ENCODE measurements around the gene MTHFD2.

MTHFD2 gene

DNA sequence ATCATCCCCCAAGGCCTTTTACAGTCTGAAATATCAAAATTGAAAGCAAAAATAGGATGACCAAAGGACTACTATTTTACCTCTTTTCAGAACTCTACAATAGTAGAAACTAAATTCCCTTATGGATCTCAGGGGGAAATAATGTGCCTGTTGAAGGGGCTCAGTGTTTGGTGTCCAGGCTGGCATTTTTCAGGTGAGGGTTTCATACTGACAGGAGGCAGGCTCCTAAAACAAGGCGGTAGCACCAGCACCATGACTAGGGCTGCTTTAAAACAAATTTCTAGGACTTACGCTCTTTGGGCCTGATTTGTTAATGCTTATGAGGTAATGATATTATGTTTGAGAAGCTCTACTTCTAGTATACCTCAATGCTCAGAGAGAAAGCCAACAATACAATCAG lies 45.5 kb upstream of the MTHFD2 start:
- no peak overlapping the region for H3K4me3 ChIP-seq (ENCODE audit: low read depth, low read length)
- no peak overlapping the region for H3K27ac ChIP-seq (ENCODE audit: extremely low read depth, low read depth, low read length)
- peaks cover 44 to 70% of the 10 kb centered on the region in 2 experiments for H3K36me3 ChIP-seq (ENCODE audit: control insufficient read depth in 2 of 2, insufficient read depth in 1 of 2, low read length in 2 of 2)
- TF ChIP-seq, protein P1, sequence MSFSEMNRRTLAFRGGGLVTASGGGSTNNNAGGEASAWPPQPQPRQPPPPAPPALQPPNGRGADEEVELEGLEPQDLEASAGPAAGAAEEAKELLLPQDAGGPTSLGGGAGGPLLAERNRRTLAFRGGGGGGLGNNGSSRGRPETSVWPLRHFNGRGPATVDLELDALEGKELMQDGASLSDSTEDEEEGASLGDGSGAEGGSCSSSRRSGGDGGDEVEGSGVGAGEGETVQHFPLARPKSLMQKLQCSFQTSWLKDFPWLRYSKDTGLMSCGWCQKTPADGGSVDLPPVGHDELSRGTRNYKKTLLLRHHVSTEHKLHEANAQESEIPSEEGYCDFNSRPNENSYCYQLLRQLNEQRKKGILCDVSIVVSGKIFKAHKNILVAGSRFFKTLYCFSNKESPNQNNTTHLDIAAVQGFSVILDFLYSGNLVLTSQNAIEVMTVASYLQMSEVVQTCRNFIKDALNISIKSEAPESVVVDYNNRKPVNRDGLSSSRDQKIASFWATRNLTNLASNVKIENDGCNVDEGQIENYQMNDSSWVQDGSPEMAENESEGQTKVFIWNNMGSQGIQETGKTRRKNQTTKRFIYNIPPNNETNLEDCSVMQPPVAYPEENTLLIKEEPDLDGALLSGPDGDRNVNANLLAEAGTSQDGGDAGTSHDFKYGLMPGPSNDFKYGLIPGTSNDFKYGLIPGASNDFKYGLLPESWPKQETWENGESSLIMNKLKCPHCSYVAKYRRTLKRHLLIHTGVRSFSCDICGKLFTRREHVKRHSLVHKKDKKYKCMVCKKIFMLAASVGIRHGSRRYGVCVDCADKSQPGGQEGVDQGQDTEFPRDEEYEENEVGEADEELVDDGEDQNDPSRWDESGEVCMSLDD (tag by site-specific recombination; IDR thresholded peaks at IDR 0.05): no peak
- TF ChIP-seq, protein P2, sequence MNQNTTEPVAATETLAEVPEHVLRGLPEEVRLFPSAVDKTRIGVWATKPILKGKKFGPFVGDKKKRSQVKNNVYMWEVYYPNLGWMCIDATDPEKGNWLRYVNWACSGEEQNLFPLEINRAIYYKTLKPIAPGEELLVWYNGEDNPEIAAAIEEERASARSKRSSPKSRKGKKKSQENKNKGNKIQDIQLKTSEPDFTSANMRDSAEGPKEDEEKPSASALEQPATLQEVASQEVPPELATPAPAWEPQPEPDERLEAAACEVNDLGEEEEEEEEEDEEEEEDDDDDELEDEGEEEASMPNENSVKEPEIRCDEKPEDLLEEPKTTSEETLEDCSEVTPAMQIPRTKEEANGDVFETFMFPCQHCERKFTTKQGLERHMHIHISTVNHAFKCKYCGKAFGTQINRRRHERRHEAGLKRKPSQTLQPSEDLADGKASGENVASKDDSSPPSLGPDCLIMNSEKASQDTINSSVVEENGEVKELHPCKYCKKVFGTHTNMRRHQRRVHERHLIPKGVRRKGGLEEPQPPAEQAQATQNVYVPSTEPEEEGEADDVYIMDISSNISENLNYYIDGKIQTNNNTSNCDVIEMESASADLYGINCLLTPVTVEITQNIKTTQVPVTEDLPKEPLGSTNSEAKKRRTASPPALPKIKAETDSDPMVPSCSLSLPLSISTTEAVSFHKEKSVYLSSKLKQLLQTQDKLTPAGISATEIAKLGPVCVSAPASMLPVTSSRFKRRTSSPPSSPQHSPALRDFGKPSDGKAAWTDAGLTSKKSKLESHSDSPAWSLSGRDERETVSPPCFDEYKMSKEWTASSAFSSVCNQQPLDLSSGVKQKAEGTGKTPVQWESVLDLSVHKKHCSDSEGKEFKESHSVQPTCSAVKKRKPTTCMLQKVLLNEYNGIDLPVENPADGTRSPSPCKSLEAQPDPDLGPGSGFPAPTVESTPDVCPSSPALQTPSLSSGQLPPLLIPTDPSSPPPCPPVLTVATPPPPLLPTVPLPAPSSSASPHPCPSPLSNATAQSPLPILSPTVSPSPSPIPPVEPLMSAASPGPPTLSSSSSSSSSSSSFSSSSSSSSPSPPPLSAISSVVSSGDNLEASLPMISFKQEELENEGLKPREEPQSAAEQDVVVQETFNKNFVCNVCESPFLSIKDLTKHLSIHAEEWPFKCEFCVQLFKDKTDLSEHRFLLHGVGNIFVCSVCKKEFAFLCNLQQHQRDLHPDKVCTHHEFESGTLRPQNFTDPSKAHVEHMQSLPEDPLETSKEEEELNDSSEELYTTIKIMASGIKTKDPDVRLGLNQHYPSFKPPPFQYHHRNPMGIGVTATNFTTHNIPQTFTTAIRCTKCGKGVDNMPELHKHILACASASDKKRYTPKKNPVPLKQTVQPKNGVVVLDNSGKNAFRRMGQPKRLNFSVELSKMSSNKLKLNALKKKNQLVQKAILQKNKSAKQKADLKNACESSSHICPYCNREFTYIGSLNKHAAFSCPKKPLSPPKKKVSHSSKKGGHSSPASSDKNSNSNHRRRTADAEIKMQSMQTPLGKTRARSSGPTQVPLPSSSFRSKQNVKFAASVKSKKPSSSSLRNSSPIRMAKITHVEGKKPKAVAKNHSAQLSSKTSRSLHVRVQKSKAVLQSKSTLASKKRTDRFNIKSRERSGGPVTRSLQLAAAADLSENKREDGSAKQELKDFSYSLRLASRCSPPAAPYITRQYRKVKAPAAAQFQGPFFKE (tag by site-specific recombination; IDR thresholded peaks at IDR 0.05; ENCODE audit: borderline replicate concordance): no peak
- TF ChIP-seq, protein P3, sequence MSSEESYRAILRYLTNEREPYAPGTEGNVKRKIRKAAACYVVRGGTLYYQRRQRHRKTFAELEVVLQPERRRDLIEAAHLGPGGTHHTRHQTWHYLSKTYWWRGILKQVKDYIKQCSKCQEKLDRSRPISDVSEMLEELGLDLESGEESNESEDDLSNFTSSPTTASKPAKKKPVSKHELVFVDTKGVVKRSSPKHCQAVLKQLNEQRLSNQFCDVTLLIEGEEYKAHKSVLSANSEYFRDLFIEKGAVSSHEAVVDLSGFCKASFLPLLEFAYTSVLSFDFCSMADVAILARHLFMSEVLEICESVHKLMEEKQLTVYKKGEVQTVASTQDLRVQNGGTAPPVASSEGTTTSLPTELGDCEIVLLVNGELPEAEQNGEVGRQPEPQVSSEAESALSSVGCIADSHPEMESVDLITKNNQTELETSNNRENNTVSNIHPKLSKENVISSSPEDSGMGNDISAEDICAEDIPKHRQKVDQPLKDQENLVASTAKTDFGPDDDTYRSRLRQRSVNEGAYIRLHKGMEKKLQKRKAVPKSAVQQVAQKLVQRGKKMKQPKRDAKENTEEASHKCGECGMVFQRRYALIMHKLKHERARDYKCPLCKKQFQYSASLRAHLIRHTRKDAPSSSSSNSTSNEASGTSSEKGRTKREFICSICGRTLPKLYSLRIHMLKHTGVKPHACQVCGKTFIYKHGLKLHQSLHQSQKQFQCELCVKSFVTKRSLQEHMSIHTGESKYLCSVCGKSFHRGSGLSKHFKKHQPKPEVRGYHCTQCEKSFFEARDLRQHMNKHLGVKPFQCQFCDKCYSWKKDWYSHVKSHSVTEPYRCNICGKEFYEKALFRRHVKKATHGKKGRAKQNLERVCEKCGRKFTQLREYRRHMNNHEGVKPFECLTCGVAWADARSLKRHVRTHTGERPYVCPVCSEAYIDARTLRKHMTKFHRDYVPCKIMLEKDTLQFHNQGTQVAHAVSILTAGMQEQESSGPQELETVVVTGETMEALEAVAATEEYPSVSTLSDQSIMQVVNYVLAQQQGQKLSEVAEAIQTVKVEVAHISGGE (tag by site-specific recombination; conservative IDR thresholded peaks at IDR 0.05; ENCODE audit: low read depth): no peak
- TF ChIP-seq, protein P4, sequence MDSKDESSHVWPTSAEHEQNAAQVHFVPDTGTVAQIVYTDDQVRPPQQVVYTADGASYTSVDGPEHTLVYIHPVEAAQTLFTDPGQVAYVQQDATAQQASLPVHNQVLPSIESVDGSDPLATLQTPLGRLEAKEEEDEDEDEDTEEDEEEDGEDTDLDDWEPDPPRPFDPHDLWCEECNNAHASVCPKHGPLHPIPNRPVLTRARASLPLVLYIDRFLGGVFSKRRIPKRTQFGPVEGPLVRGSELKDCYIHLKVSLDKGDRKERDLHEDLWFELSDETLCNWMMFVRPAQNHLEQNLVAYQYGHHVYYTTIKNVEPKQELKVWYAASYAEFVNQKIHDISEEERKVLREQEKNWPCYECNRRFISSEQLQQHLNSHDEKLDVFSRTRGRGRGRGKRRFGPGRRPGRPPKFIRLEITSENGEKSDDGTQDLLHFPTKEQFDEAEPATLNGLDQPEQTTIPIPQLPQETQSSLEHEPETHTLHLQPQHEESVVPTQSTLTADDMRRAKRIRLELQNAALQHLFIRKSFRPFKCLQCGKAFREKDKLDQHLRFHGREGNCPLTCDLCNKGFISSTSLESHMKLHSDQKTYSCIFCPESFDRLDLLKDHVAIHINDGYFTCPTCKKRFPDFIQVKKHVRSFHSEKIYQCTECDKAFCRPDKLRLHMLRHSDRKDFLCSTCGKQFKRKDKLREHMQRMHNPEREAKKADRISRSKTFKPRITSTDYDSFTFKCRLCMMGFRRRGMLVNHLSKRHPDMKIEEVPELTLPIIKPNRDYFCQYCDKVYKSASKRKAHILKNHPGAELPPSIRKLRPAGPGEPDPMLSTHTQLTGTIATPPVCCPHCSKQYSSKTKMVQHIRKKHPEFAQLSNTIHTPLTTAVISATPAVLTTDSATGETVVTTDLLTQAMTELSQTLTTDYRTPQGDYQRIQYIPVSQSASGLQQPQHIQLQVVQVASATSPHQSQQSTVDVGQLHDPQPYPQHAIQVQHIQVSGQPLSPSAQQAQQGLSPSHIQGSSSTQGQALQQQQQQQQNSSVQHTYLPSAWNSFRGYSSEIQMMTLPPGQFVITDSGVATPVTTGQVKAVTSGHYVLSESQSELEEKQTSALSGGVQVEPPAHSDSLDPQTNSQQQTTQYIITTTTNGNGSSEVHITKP (tag by site-specific recombination; IDR thresholded peaks at IDR 0.05): no peak
- TF ChIP-seq ZNF133 (tag by site-specific recombination; IDR thresholded peaks at IDR 0.05) (no peak), ZNF121 (tag by site-specific recombination; IDR thresholded peaks at IDR 0.05) (no peak), ZNF76 (tag by site-specific recombination; IDR thresholded peaks at IDR 0.05; ENCODE audit: borderline replicate concordance, low read depth) (no peak), RBAK (tag by site-specific recombination; IDR thresholded peaks at IDR 0.05) (no peak), ZNF558 (tag by site-specific recombination; IDR thresholded peaks at IDR 0.05) (no peak), ZNF274 (IDR thresholded peaks at IDR 0.05; ENCODE audit: low read length) (no peak), ZNF274 (tag by site-specific recombination; IDR thresholded peaks at IDR 0.05; ENCODE audit: borderline replicate concordance) (no peak), ZFP37 (tag by site-specific recombination; IDR thresholded peaks at IDR 0.05) (no peak), OSR2 (tag by site-specific recombination; IDR thresholded peaks at IDR 0.05) (no peak), HOXA7 (CRISPR knock-in tag; IDR thresholded peaks at IDR 0.05; ENCODE audit: borderline replicate concordance) (no peak), GFI1B (tag by site-specific recombination; IDR thresholded peaks at IDR 0.05) (no peak)
- TF ChIP-seq, protein P5, sequence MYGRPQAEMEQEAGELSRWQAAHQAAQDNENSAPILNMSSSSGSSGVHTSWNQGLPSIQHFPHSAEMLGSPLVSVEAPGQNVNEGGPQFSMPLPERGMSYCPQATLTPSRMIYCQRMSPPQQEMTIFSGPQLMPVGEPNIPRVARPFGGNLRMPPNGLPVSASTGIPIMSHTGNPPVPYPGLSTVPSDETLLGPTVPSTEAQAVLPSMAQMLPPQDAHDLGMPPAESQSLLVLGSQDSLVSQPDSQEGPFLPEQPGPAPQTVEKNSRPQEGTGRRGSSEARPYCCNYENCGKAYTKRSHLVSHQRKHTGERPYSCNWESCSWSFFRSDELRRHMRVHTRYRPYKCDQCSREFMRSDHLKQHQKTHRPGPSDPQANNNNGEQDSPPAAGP (tag by site-specific recombination; IDR thresholded peaks at IDR 0.05): no peak
- TF ChIP-seq, protein P6, sequence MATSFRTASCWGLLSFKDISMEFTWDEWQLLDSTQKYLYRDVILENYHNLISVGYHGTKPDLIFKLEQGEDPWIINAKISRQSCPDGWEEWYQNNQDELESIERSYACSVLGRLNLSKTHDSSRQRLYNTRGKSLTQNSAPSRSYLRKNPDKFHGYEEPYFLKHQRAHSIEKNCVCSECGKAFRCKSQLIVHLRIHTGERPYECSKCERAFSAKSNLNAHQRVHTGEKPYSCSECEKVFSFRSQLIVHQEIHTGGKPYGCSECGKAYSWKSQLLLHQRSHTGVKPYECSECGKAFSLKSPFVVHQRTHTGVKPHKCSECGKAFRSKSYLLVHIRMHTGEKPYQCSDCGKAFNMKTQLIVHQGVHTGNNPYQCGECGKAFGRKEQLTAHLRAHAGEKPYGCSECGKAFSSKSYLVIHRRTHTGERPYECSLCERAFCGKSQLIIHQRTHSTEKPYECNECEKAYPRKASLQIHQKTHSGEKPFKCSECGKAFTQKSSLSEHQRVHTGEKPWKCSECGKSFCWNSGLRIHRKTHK (tag by site-specific recombination; IDR thresholded peaks at IDR 0.05): no peak
- H3K4me1 ChIP-seq (ENCODE audit: control insufficient read depth, insufficient read depth, low read length): no peaks in the 10 kb centered on the region
- H3K9me3 ChIP-seq (ENCODE audit: control insufficient read depth, insufficient read depth, low read depth, low read length): no peaks in the 10 kb centered on the region
- CTCF ChIA-PET: interaction anchor here (0.6 to 7.5 kb wide), 2 partner anchors 87 to 328 kb away, joined by 3 to 155 read pairs; partner anchors contain the start of gene STAMBP
- POLR2A ChIA-PET: interaction anchor here (2.1 kb wide), 1 partner anchor 46 kb away, joined by 8 read pairs; the partner anchor contains the start of gene MTHFD2

All from HEK293 (cell line).